Testis (tissue), 2 donors: ENCODE data around the gene LRRC15.

Source experiments
- POLR2A ChIP-seq: fragments of 450-650 bp; IDR thresholded peaks from one replicate; pipeline ENCODE4 v1.6.1; 2017; ENCODE audit warnings: antibody characterized with exemption, mild to moderate bottlenecking, moderate library complexity
- TF ChIP-seq, protein P1 (sequence below), 3 experiments: fragments of 450-650 bp in 2 of 3; fragments of 200-600 bp in 1 of 3; sonication (generic) in 1 of 3; IDR thresholded peaks; one replicate each; pipeline ENCODE4 v1.5.1; 2016 to 2019; ENCODE audit warnings: antibody characterized with exemption in 3 of 3, mild to moderate bottlenecking in 2 of 3, moderate library complexity in 1 of 3

DNA sequence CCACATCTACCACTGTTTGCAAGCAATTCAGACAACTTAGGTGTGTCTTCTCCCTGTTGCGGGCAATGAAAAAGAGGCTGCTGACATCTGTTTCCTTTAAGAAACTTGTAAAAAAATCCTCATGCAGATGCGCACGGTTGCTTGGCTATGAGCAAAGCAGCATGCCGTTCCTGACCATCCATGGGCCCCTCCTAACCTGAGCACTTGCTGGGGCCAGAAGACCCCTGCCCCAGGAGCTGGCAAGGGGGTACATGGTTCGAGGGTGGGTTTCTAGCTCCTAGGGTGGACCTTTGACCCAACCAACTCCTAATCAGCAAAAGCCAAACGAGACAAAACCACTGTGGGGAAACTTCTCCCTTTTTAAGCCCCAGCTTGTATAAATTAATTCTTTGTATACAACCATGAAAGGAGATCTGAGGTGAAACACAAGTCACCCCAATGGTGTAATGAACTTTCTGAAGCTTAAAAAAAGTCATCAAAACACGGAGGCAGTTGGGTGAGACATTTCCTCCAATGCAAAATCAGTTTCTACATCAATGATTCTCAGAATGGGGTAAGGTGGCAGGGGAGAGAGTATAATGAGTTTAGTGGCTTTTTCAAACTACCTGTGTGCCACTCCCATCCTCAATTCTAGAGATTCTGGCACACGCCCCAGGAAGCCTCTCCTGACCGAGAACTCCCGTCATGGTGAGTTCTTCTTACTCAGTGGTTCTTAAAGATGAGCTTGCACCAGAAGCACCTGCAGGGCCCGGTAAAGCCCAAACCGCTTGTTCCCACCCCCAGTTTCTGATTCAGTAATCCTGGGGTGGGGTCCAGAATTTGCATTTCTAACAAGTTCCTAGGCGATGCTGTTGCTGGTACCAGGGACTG lies 62.5 kb downstream of the LRRC15 start:
- TF ChIP-seq, protein P1, sequence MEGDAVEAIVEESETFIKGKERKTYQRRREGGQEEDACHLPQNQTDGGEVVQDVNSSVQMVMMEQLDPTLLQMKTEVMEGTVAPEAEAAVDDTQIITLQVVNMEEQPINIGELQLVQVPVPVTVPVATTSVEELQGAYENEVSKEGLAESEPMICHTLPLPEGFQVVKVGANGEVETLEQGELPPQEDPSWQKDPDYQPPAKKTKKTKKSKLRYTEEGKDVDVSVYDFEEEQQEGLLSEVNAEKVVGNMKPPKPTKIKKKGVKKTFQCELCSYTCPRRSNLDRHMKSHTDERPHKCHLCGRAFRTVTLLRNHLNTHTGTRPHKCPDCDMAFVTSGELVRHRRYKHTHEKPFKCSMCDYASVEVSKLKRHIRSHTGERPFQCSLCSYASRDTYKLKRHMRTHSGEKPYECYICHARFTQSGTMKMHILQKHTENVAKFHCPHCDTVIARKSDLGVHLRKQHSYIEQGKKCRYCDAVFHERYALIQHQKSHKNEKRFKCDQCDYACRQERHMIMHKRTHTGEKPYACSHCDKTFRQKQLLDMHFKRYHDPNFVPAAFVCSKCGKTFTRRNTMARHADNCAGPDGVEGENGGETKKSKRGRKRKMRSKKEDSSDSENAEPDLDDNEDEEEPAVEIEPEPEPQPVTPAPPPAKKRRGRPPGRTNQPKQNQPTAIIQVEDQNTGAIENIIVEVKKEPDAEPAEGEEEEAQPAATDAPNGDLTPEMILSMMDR (IDR thresholded peaks at IDR 0.05) = no peak
- TF ChIP-seq POLR2A = no peak
